NCI-H345 treated with DMSO at 0.1 percent for 48 hours (cell line): ENCODE measurements around the gene HPCAL1.

Source experiments
- DNase-seq: peaks from one replicate; lab custom pipeline; 2025; ENCODE audit not compliant: unreplicated experiment; lab: John Stamatoyannopoulos, UW

HPCAL1 gene

DNA sequence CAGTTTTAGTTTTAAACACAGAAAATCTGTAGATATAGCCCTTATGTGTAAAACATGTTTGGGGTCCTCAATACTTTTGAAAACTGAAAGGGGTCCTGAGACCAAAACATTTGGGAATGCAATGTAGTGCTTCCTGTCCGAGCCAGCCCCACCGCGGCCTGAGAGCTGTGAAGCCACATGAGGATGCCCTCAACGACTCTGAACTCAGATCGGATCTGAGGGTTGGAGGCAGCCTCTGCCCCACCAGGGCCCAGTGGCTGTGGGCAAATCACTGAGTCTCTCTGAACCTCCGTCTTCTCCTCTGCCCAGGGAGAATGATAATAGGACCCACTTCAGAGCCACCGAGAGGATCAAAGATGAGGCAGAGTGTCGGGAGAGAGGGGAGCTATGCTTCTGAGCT lies 33.4 kb upstream of the HPCAL1 start:
- DNase-seq = no peak

DNA sequence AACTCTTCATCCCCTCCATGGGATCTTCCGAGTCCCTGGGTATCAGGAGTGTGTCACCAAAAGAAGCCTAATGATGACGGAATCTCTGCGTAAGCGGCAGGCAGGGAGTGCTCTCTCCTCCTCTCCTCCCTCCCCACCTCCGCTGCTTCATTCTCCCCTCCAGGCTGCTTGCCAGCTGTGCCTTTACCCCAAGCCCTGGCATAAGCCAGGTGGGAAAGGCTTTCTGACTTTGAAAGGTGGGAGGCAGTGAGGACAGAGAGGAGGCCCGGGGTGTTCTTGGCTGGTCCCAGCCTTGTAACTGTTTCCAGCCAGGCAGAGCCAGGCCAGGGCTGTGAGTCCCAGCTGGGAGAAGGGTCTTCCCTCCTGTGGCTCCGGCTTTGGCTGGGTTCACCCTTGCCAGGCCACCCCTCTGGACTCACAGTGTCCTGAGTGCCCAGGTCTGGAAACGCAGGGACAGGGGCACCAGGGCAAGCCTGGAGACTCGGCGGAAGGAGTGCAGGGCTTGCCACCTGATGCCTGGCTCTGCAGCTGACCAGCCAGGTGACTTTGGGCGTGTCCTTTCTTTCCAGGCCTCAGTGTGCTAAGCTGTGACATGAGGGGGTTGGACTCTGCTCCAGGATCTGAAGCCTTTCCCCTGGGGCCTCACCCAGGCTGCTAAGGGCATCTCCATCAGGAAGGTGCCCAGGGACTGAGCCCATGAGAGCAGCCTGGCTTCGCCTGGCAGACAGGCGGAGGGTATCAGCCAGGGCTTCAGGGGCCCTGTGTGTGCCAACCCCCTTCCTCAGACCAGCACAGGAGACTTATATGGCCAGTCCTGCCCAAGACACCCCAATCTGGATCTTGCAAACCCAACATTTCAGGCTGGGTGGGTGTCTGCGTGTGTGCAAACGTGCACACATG lies 32.7 kb upstream of the HPCAL1 start:
- no peak for DNase-seq

DNA sequence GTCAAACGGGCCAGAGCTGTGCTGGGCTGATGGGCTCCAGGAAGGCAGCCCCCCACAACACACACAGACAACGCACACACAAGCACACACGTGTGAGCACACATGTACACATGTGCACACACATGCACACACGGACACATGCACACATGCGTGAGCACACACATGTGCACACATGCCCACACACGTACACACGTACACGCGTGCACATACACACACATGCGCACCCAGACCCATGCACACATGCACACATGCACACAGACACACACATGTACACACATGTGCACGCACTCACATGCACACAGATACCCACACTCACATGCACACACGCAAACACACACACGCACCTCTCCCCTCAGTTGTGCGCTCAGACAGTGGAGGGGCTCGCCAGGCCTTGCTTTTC lies 31.2 kb upstream of the HPCAL1 start:
- DNase-seq = no peak

DNA sequence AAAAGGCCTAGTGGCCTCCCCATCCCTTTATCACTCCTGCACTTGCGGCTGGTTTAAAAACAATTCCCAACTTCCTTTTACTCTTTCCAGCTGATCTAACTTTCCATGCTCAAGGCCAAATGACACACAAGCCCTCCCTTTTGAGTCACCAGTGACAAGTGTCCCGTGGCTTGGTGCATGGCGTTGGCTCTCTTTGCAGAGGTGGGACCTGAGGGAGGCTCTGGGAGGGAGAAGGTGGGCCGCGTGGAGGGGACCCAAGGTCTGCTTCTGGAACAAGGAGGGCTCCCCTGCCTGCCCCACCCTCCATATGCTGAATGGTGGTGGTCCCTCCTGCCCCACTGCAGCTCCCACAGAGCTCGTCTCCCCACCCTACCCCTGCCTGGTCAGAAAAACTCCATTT lies 30.8 kb upstream of the HPCAL1 start:
- no peak for DNase-seq

DNA sequence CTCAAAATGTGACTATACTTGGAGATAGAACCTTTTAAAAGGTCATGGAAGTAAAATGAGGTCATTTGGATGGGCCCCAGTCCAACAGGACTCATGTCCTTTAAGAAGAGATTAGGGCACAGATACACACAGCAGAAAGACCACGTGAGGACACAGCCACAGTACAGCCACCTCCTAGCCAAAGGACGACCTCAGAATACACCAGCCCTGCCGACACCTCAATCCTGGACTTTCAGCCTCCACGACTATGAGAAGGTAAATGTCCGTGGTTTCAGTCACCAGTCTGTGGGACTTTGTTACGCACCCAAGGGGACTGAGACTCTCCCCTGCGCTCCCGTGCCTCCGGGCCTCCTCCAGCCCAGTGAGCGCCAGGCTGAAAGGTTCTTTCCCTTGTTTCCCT lies 30.2 kb upstream of the HPCAL1 start:
- no peak for DNase-seq

DNA sequence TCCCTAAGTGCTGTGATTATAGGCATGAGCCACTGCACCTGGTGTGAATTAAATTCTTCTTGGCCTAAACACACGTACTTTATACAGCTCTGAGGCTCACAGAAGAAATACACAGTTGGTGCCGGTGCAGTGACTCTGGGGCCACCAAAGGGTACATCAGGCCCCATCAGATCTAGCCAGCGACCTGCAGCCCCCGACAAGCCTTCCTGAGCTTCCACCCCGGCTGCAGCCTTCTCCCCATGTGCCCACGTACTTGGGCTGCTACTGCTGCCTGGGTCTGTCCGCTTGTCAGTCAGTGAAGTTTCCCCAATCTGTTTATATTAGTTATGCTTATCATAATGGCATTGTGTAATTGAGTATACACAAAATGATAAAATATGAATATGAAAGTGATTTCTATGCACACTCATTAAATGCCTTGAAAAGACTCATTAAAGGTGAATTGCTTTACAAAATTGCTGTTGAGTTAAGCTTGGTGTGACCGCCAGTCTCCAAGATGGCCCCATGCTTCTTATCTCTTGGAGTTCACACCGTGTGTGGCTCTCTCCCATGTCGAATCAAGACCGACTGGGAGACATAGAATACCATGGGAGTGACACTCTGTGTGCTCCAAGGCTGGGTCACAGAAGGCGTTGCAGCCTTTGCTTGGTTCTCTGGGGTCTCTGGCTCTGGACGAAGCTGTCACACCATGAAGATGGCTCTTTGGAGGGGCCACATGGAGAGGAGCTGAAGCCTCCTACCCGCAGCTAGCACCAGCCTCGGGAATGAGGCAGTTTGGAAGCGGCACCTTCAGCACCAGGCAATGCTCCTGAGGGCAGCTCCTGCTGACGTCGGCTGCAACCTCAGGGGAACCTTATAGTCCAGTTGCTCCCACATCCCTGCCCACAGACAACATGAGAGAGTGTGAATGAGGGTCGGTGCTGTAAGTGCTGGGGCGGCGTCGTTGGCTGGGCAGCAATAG lies 29.2 kb upstream of the HPCAL1 start:
- no peak for DNase-seq

DNA sequence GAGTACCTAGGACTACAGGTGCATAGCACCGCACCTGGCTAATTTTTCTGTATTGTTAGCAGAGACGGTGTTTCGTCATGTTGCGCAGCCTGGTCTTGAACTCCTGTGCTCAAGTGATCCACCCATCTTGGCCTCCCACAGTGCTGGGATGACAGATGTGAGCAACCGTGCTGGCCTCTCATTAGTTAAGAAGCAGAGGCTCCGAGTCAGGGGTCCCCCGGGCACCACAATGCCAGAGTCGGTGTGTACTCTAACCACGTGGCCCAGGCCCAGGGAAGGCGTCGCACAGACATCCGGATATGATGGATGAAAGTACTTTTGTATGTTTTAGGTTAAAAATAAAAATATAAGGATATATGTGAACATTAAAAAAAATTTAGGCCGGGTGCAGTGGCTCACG lies 28.3 kb upstream of the HPCAL1 start:
- no peak for DNase-seq

DNA sequence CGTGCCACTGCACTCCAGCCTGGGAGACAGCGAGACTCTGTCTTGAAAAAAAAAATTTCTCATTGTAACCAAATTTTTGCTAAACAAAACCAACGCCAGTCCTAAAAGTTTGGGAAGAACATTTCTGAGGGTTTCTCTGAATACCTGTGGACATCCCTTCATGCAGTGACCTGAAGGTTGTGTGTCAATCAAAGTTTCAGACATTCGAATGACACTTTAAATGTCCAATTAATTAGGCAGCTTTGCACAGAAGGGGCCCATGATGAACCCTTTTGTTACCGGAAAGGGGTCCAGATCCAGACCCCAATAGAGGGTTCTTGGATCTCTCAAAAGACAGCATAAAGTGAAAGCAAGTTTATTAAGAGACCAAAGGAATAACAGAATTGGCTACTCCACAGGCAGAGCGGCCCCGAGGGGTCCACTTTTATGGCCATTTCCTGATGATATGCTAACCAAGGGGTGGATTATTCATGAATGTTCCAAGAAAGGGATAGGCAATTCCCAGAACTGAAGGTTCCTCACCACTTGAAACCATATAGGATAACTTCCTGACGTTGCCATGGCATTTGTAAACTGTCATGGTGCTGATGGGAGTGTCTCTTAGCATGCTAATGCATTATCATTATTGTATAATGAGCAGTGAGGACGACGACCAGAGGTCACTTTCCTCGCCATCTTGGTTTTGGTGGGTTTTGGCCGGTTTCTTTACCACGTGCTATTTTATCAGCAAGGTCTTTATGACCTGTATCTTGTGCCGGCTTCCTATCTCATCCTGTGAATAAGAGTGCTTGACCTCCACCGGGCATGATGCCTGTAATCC lies 27.5 kb upstream of the HPCAL1 start:
- no peak for DNase-seq

DNA sequence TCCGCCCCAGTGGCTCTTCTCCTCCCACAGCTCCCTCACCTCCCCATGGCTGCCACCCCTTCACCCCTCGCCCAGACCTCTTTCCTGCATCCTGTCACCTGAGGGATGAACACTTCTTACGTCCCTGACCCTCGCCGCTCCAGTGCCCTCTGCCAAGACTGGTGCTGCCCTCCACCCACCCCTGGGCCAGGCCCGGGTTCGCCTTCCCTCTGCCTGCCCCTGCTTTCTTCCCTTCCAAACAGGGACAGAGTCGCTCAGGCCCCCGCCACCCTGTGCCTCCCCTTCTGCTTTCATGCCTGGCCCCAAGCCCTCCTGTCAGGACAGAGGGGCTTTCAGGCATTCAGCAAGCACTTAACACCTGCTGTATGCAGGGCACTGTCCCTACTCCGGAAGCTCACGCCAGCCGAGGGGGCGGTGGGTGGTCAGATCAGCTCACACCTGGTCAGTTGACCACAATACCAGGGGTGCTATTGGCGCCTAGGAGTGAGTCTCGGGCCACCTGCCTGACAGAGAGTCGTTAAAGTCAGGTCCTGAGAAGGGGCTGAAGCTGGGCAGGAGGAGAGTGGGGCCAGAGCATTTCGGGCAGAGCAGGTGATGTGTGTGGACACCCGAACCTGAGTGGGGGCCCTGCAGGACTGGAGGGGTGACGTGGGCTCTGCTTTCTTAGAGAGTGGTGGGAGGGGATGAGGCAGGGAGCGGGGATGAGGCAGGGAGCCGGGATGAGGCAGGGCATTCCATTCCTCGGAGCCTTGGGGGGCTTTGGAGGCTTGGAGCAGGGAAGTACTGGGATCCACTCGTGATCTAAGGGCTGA lies 26.0 kb upstream of the HPCAL1 start:
- no peak for DNase-seq

DNA sequence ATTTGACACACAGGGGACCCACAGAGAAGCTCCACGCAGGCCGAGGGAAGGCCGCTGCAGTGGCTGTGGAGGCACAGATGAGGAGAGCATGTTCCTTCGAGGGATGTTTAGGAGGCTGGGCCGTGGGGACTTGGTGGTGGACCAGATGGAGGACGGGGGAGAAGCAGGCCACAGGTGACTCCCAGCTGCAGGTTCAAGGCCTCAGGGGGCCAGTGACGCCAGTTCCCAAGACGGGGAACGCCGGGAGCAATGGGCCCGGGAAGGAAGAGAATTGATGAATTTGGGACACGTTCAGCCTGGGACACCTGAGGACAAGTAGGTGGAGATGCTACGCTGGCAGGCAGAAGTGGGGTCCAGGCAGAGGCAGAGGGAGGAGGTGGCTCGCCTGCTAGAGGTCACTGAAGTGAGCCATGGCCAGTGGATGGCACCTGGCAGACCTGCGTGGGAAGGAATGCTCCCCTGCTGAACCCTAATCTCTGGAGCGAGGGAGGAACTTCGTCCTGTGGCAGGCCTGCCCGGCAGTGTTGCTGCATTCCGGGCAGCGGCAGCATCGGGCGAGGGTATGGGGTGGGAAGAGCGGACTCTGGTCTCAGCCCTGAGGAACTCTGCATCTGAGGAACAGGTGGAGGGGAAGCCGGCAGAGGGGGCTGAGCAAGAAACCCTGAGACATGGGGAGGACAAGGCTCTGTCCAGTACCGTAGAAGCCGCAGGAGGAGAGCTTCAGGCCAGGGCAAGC lies 25.2 kb upstream of the HPCAL1 start:
- no peak for DNase-seq

DNA sequence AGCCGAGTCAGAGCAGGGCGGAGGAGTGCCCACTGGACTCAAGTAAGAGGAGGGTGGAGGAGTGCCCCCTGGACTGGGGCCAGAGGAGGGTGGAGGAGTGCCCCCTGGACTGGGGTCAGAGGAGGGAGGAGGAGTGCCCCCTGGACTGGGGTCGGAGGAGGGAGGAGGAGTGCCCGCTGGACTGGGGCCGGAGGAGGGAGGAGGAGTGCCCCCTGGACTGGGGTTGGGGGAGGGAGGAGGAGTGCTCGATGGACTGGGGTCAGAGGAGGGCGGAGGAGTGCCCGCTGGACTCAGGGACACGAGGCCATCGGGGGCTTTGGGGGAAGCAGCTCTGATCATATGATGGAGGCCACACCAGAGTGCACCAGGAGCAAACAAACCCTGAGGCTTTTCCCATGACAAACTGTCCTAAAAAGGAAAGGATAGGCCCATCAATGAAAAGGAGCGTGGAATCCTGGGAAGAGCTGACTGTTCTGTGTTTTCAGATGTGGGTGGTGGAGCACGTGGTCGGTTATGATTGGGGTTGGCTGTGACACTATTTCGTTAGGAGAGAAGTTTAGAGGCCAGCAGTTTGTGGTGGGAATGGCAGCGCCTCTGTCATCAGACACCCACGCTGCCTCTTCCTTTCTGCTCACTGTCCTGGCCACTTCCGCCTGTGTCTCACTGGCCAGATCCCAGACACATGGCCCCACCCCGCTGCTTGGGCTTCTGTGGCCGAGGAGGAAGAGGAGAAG lies 24.5 kb upstream of the HPCAL1 start:
- no peak for DNase-seq

DNA sequence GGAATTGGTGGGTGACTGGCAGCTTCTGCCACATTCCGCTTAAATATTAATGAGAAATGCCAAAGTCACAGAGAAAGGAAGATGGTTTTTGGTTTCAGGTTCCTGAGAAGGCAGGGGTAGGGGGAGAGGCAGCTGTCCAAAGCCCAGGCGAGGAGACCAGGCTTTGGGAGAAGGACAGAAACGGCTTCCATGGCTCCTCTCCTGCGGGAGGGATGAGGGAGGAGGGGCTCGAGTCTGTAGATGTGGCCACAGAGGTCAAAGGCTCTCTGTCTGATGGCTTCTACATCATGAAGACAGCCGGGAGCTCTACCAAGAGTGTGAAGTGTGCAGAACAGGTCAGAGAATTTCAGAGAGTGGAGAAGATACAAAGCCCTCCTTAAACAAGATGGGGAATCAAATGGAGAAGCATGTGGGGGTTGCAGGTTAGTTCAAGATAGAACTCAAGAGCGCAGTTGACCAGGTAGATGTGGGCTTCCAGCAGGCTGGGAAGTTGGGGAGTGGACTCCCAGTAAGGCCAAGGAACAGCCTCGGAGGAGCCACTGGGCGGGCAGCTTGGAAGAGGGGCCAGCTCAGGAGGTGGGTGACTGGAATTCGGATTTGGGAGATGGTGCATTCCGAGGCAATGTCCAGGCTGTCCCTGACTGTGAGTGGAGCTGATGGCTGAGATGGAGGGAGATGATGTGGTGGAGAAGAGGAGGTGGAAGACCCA lies 23.8 kb upstream of the HPCAL1 start:
- DNase-seq = no peak

DNA sequence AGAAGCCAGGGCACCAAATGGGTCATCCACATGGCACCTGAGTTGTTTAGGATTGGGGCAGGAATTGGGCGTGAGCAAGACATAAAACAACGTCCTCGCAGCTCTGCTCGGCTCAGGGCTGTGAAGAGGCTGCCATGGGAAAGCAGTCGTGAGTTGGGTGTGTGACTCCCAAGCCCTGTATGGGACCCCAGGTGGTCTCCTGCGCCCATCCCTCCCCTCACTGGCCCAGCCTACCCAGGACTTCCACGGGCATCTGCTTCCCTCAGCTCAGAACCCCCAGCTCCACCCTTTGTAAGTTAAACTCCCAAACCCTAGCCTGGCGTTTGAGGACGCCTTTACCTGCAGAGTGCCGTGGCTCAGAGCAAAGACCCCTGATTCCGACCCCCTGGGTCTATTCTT lies 23.2 kb upstream of the HPCAL1 start:
- DNase-seq = no peak

DNA sequence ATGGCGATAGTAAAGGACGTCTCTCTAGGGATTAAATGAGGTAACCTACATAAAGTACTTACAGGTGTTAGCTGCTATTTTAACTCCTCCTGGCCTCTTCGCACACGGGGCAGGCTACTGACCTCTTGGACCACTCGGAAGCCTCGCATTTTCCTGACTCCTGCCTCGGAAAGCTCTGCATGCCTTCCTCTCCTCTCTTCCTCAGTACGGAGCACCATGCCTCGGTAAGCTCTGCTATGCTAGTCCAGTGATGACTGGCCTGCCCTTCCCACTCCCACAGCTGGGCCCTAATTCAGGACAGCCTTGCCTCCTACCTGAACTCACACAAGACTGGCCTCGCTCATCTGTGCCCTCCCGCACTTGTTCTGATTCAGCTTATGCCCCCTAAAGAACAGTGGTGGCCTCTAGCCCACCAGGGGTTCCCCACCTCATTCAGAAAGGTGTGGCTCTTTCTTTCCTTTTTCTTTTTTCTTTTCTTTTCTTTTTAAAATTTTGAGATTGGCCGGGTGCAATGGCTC lies 22.7 kb upstream of the HPCAL1 start:
- no peak for DNase-seq

DNA sequence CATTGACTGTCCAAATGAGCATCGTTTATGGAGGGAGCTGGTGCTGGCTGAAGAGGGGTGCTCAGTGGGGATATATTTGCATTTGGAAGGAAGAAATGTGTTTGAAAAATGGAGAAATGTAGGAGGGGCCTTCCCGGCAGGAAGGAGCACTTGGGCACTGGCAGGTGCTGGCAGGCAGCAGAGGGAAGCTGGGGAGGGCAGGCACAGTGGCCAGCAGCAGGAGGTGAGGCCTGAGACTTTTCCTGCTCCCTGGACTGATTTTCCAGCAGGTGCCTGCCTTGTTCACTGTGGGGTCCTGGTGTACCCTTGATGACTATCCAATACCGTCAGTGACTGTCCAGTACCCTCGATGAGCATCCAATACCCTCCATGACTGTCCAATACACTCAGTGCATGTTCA lies 20.8 kb upstream of the HPCAL1 start:
- no peak for DNase-seq

DNA sequence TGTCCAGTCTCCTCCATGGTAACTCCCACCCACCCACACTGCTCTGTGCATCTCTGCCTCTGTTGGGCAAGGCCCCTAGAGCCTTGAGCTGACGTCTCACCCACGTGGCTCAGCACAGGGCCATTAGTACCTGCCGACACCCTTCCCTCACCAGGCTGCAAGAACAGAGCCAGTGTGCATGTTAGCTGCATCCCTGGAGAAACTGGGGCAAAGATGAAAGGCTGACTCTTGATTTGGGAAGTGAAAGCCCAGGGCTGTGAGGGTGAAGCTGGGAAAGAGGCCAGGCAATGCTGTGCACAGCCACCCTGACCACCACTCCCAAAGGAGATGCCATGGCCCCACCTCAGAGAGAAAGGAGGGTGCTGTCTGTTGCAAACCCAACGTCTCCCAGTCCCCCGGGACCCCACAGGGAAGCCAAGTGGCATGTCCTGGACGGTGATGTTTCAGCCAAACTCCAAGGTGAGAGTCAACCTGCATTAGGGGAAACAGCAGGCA lies 20.0 kb upstream of the HPCAL1 start:
- no peak for DNase-seq

DNA sequence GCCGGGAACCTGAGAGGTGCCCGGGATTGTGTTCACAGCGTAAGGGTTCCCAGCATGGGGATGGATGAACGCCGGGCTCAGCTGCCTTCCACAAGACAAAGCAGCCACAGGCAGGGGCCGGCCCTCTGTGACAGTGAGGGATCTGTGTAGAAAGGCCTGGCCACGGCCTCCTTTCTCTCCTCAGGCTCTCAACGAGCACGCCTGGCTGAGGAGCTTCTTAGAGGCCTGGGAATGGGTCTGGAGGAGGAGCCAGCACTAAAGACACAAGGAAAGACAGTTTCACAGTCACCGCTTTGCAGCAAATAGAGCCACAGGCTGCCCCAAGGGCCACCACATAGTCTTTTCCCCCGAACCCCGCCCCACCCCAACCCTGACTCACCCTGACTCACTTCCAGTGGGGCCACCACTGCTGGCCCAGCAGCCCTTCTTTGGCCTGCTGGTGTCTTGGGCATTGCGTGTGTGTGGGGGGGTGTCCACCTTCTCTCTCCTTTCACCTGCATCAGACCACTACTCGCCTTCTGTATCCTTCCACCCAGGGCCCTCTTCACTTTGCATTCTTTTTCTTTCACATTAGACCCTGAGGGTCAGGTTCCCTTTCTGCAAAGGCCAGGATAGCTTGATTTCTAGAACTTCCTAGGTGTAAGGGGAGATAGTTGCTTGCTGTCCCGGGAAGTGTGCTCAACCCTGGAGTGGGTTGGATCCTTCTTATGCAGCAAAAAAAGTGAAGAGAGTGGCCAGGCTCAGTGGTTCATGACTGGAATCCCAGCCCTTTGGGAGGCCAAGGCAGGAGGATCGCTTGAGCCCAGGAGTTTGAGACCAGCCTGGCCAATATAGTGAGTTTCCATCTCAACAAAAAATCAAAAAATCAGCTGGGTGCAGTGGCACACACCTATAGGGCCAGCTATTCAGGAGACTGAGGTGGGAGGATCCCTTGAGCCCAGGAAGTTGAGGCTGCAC lies 19.3 kb upstream of the HPCAL1 start:
- peak; percentile 43 for DNase-seq
